GM12878 (cell line): ENCODE measurements around the gene SLC4A5. TPM values are rescaled to one million over a fixed set of nuclear protein-coding genes. Genes with fewer than 3 reads are reported as not detected.
"Not testable (repeated sequence)": the region's sequence is repeated elsewhere in the genome, so short reads cannot be mapped to it uniquely, and the experiment has no call there.

Source experiments
- ATAC-seq: fragments of 200-7000 bp; cut with Tn5 transposase; 3 replicates; pipeline ENCODE4 v1.9.1; 2020; ENCODE audit warnings: mild to moderate bottlenecking, moderate library complexity
- BruUV-seq: library from RNA; stranded (reverse); fragments of 400-500 nt; replicated peaks from 2 replicates; lab custom pipeline; 2021; lab: Mats Ljungman, UMichigan
- CTCF ChIA-PET: fragments of 300-600 bp; sonication (Branson Sonifier 250); formaldehyde crosslinking; extraction: SDS; loops from one replicate; lab custom pipeline; 2021; ENCODE audit warnings: inconsistent platforms; lab: Yijun Ruan, JAX
- POLR2A ChIA-PET: fragments of 350-600 bp; formaldehyde crosslinking; extraction: SDS; loops from one replicate; lab custom pipeline; 2021; ENCODE audit warnings: inconsistent platforms; lab: Charles Lee
- RAD21 ChIA-PET: fragments of 300-600 bp; sonication (Branson Sonifier 250); formaldehyde crosslinking; loops from one replicate; lab custom pipeline; 2023; ENCODE audit warnings: antibody characterized with exemption; ENCODE audit not compliant: unreplicated experiment; lab: Charles Lee
- SMC1A ChIA-PET: fragments of 300-600 bp; sonication (Branson Sonifier 250); formaldehyde crosslinking; loops from one replicate; lab custom pipeline; 2023; ENCODE audit not compliant: unreplicated experiment, uncharacterized antibody; lab: Charles Lee
- DNase-seq: peaks from one replicate; pipeline ENCODE4 v3.0.0-alpha.2; 2011; ENCODE audit warnings: low read depth, low spot score
- FAIRE-seq: peaks from 3 replicates; lab custom pipeline; 2011; peaks lifted over from hg19 to GRCh38; lab: Jason Lieb, UNC
- H2AFZ ChIP-seq: 2 replicates; pipeline ENCODE4 v1.6.0; 2011; ENCODE audit warnings: low read depth, low read length, control low read depth; ENCODE audit not compliant: control insufficient read depth
- H3K27ac ChIP-seq: 2 replicates; pipeline ENCODE4 v1.5.1; 2011; ENCODE audit warnings: control low read depth; ENCODE audit not compliant: control insufficient read depth, insufficient read depth
- H3K27me3 ChIP-seq, 2 experiments: replicated peaks in 1 of 2; 2 replicates each; pipeline versions ENCODE4 v1.6.0 to v1.6.1; 2011; ENCODE audit warnings: low read length in 1 of 2; ENCODE audit not compliant: control insufficient read depth in 2 of 2, insufficient read depth in 2 of 2
- H3K36me3 ChIP-seq, 2 experiments: 2 replicates each; pipeline ENCODE4 v1.5.1; 2011; ENCODE audit warnings: low read length in 1 of 2; ENCODE audit not compliant: control insufficient read depth in 2 of 2, insufficient read depth in 2 of 2
- H3K4me1 ChIP-seq: 2 replicates; pipeline ENCODE4 v1.6.1; 2011; ENCODE audit warnings: mild to moderate bottlenecking, low read length, moderate library complexity, mixed read lengths; ENCODE audit not compliant: control insufficient read depth, insufficient read depth
- H3K4me2 ChIP-seq: 2 replicates; pipeline ENCODE4 v1.6.0; 2011; ENCODE audit warnings: control low read depth; ENCODE audit not compliant: control insufficient read depth, insufficient read depth
- H3K4me3 ChIP-seq: fragments of 200-600 bp; sonication (generic); 2 replicates; pipeline ENCODE4 v1.5.1; 2016
- H3K79me2 ChIP-seq: 2 replicates; pipeline ENCODE4 v1.6.0; 2011; ENCODE audit warnings: low read length; ENCODE audit not compliant: control insufficient read depth, insufficient read depth
- H3K9ac ChIP-seq: 2 replicates; pipeline ENCODE4 v1.8.0; 2011; ENCODE audit warnings: low read length, control low read depth, mixed read lengths; ENCODE audit not compliant: control insufficient read depth, insufficient read depth
- H3K9me3 ChIP-seq: replicated peaks from 3 replicates; pipeline ENCODE4 v1.5.1; 2011; ENCODE audit warnings: mild to moderate bottlenecking, low read length; ENCODE audit not compliant: control insufficient read depth, insufficient read depth
- H4K20me1 ChIP-seq: 2 replicates; pipeline ENCODE4 v1.6.0; 2011; ENCODE audit not compliant: control insufficient read depth, insufficient read depth
- BCLAF1 ChIP-seq: fragments of 450-650 bp; IDR thresholded peaks from 2 replicates; pipeline ENCODE4 v1.6.1; 2017; ENCODE audit warnings: antibody characterized with exemption, mild to moderate bottlenecking, moderate library complexity
- RAD21 ChIP-seq: IDR thresholded peaks from 2 replicates; pipeline ENCODE4 v1.6.1; 2011; ENCODE audit warnings: mild to moderate bottlenecking, low read depth, low read length, moderate library complexity; ENCODE audit not compliant: insufficient read depth
- WGBS: methylation state at CpG from one replicate; pipeline ENCODE4 v1.1.6; 2016; ENCODE audit warnings: low lambda C conversion rate; ENCODE audit not compliant: insufficient replicate concordance, insufficient coverage; ENCODE audit errors: missing lambda C conversion rate; 5-methylcytosine and 5-hydroxymethylcytosine counted together
- in situ Hi-C: fragments of 300-500 bp; cut with MboI; formaldehyde crosslinking; loops from 9 replicates; pipeline ENCODE4 v1.14.3; 2018; ENCODE audit warnings: mixed read lengths
- intact Hi-C: fragments of 100-400 bp; cut with micrococcal nuclease; formaldehyde crosslinking; loops from one replicate; pipeline ENCODE4 v1.14.2; 2022; ENCODE audit not compliant: unreplicated experiment
- polyA plus RNA-seq, 11 experiments: library from polyadenylated mRNA; depleted of rRNA in 4 of 11; unstranded in 6 of 11; stranded (reverse) in 5 of 11; fragments of >200 nt; fragmentation: Nextera tagmentation in 4 of 11; fragmentation: Illumina TruSeq in 1 of 11; extraction: Ambion mirVana in 4 of 11; extraction: Trizol in 1 of 11; gene quantifications; 1 replicate in 1 of 11; 2 replicates in 10 of 11; pipeline versions ENCODE4 v1.2.1 to v1.2.3, GENCODE V29; 2011 to 2016; ENCODE audit warnings: inconsistent platforms in 2 of 11, missing spikeins in 2 of 11, low read depth in 1 of 11
- total RNA-seq, 4 experiments: library from RNA; depleted of rRNA in 3 of 4; stranded (reverse); fragments of >200 nt in 3 of 4; fragmentation: Illumina TruSeq in 1 of 4; extraction: Trizol in 1 of 4; gene quantifications; 2 replicates each; pipeline versions ENCODE4 v1.2.1 to v1.2.3, GENCODE V29; 2013 to 2021
- TF ChIP-seq, protein P1 (sequence below), 3 experiments: IDR thresholded peaks in 2 of 3; conservative IDR thresholded peaks in 1 of 3; 2 replicates each; pipeline ENCODE4 v1.5.1; 2011; ENCODE audit warnings: low read depth in 3 of 3, low read length in 3 of 3, mild to moderate bottlenecking in 3 of 3, control low read depth in 2 of 3, moderate library complexity in 2 of 3, inconsistent platforms in 1 of 3, mixed read lengths in 1 of 3; ENCODE audit not compliant: control insufficient read depth in 2 of 3, insufficient read depth in 1 of 3; ENCODE audit errors: extremely low read depth in 1 of 3

SLC4A5 gene
- total and polyA plus RNA-seq, 10 of the 15 experiments (the other 5 are each of a cell fraction or from before 2014, with no cell fraction given): 0.15 to 4.7 (median 1.6) TPM

- Histone ChIP-seq H3K27ac (no peak overlapping the region), H3K36me3 (no peaks in the 10 kb centered on the region), H3K4me1 (no peaks in the 10 kb centered on the region), H3K4me2 (no peak overlapping the region), H3K9me3 (no peaks in the 10 kb centered on the region), H2AFZ (no peak overlapping the region), H3K9ac (no peak overlapping the region), H3K4me3 (no peak overlapping the region), H3K79me2 (no peaks in the 10 kb centered on the region), H4K20me1 (no peaks in the 10 kb centered on the region), H3K27me3 (no peaks in the 10 kb centered on the region)
- ATAC-seq (peak; percentile 47), DNase-seq (no peak), FAIRE-seq (no peak)
- SMC1A ChIA-PET: no interaction called here
- 44% methylated on average over 6 of the region's 6 CpGs for WGBS
- TF ChIP-seq BCLAF1 (no peak), RAD21 (peak; percentile 22; the same call in 1 of the 2 replicates)
- TF ChIP-seq, protein P1, sequence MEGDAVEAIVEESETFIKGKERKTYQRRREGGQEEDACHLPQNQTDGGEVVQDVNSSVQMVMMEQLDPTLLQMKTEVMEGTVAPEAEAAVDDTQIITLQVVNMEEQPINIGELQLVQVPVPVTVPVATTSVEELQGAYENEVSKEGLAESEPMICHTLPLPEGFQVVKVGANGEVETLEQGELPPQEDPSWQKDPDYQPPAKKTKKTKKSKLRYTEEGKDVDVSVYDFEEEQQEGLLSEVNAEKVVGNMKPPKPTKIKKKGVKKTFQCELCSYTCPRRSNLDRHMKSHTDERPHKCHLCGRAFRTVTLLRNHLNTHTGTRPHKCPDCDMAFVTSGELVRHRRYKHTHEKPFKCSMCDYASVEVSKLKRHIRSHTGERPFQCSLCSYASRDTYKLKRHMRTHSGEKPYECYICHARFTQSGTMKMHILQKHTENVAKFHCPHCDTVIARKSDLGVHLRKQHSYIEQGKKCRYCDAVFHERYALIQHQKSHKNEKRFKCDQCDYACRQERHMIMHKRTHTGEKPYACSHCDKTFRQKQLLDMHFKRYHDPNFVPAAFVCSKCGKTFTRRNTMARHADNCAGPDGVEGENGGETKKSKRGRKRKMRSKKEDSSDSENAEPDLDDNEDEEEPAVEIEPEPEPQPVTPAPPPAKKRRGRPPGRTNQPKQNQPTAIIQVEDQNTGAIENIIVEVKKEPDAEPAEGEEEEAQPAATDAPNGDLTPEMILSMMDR (IDR thresholded peaks at IDR 0.05 in 2 of 3, conservative IDR thresholded peaks at IDR 0.05 in 1 of 3; ENCODE audit: control insufficient read depth in 2 of 3, extremely low read depth in 1 of 3, insufficient read depth in 1 of 3, low read depth in 3 of 3, low read length in 3 of 3): peak in 1 of 3 experiments; percentile 25; a peak in 2 of 6 replicates
- POLR2A ChIA-PET: no interaction called here
- RAD21 ChIA-PET: no interaction called here
- intact Hi-C loops (loop anchor here (10.0 kb wide), 1 partner anchor 408 kb away; the partner anchor contains the start of gene STAMBP), in situ Hi-C loops (no loop called here)
- CTCF ChIA-PET: interaction anchor here (1.0 kb wide), 1 partner anchor 408 kb away, joined by 4 read pairs; no protein-coding TSS in a partner anchor
- no TSS peak for BruUV-seq
Observed at GRCh38 chr2:74232426-74232825, 110.8 kb downstream of the SLC4A5 start.

DNA sequence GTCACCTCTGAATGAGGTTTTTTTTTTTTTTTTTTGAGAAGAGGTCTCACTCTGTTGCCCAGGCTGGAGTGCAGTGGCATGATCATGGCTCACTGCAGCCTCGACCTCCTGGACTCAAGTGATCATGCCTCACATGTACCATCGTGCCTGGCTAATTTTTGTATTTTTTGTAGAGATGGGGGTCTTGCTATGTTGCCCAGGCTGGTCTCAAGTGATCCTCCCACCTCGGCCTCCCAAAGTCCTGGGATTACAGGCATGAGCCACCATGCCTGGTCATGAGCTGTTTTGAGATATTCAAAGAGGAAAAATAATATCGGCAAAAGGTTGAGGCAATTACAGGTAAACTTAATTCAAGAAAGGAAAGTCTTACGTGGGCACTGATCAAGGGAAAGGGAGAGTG is 113.4 kb downstream of the SLC4A5 start:
- H3K27me3 ChIP-seq, H3K4me1 ChIP-seq, H3K36me3 ChIP-seq, H3K4me2 ChIP-seq, H3K9ac ChIP-seq, in situ Hi-C loops, BruUV-seq, POLR2A ChIA-PET, FAIRE-seq, H3K79me2 ChIP-seq, H3K4me3 ChIP-seq, H4K20me1 ChIP-seq, DNase-seq, ATAC-seq, H3K9me3 ChIP-seq, CTCF ChIA-PET, H2AFZ ChIP-seq, H3K27ac ChIP-seq, SMC1A ChIA-PET: not testable (repeated sequence)
- WGBS: 25% methylated on average over 5 of the region's 5 CpGs
- intact Hi-C loops: loop anchor here (10.0 kb wide), 1 partner anchor 405 kb away; the partner anchor contains the start of gene STAMBP
- RAD21 ChIA-PET: interaction anchor here (1.0 kb wide), 1 partner anchor 30 kb away, joined by 4 read pairs; no protein-coding TSS in a partner anchor
